MM.1S (cell line): ENCODE data around the gene UBE2E2.

ENCODE experiments used
- EZH2 ChIP-seq: fragments of 300-600 bp; sonication (generic); optimal IDR thresholded peaks from 2 replicates; pipeline ENCODE3; 2017; ENCODE audit warnings: low read depth, mild to moderate bottlenecking, antibody characterized with exemption, low read length, mixed read lengths
- TF ChIP-seq, protein P1 (sequence below): fragments of 300-600 bp; sonication (generic); IDR thresholded peaks from 2 replicates; pipeline ENCODE4 v1.5.1; 2016; ENCODE audit warnings: antibody characterized with exemption, low read length, mixed read lengths

DNA sequence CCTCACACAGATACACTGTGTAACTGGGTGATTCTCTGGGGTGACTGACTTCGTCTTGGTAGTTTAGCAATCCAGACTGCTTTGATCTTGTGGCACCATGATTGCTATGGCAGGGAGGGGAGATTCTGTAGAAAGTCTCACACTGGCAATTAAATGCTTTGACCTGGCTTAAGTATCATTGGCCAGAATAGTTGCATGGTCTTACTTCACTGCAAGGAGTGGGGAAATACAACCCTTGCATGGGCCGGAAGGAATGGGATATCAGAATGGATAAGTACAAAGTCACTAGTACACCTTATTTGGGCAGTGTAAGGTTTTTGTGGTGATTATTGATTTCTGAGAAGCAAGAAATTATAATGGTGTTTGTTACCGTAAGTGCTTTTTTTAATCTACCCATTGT is 153.8 kb downstream of the UBE2E2 start:
- TF ChIP-seq, protein P1, sequence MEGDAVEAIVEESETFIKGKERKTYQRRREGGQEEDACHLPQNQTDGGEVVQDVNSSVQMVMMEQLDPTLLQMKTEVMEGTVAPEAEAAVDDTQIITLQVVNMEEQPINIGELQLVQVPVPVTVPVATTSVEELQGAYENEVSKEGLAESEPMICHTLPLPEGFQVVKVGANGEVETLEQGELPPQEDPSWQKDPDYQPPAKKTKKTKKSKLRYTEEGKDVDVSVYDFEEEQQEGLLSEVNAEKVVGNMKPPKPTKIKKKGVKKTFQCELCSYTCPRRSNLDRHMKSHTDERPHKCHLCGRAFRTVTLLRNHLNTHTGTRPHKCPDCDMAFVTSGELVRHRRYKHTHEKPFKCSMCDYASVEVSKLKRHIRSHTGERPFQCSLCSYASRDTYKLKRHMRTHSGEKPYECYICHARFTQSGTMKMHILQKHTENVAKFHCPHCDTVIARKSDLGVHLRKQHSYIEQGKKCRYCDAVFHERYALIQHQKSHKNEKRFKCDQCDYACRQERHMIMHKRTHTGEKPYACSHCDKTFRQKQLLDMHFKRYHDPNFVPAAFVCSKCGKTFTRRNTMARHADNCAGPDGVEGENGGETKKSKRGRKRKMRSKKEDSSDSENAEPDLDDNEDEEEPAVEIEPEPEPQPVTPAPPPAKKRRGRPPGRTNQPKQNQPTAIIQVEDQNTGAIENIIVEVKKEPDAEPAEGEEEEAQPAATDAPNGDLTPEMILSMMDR = no peak
- TF ChIP-seq EZH2 = no peak
